ENCODE results near the gene SUPT7L.
"Not testable (repeated sequence)": the region's sequence is repeated elsewhere in the genome, so short reads cannot be mapped to it uniquely, and the experiment has no call there.

Gene SUPT7L

DNA sequence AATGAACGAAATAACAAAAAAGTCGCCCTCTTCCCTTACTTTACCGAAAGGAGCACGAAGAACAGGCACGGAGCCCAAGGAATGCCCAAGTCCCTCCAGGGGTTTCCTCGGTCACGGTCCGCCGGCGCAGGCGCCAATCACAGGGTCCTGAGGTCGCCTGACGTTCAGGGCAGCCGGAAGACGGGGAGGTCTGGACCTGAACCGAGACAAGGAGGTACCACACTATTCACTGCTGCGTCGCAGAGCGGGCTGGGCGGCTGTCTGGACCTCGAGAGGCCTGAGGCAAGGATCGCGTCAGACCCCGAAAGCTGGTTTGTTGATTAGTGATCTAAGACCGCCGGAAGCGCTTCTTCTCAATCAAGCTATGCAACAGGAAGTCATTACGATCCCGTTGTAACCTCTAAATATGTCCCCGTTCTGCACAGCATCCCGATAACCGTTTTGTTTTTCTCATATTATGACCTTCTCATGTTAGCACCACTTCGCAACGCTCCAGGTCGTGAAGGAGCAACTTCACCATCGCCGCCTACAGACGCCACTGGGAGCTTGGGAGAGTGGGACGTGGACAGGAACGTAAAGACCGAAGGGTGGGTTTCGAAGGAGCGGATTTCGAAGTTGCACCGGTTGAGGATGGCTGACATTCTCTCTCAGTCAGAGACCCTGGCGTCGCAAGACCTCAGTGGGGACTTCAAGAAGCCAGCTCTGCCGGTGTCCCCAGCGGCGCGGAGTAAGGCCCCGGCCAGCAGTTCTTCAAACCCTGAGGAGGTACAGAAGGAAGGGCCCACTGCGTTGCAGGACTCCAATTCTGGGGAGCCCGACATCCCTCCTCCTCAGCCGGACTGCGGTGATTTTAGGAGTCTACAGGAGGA is at the start of gene SUPT7L, which contains the start of gene SLC4A1AP:
Gene SUPT7L (minus strand): TSS at position 330 of the 869 bp plus-strand sequence. CDS start 1,422 bp downstream, outside the sequence.
Gene SLC4A1AP (plus strand): TSS at position 605 of the 869 bp plus-strand sequence. CDS start 26 bp downstream, at position 631.
- peak; percentile 70 for DNase-seq

GRCh38 chr2:27713201-27713600 is 49.8 kb upstream of the SUPT7L start:
- DNase-seq, result no peak

- DNase-seq, result no peak
Measured at GRCh38 chr2:27712522-27712921, 49.1 kb upstream of the SUPT7L start.

- DNase-seq, result no peak
Measured at GRCh38 chr2:27711804-27712203, 48.4 kb upstream of the SUPT7L start.

- no peak for DNase-seq
Measured at GRCh38 chr2:27710640-27711430, 47.4 kb upstream of the SUPT7L start.

GRCh38 chr2:27709960-27710575 is 46.7 kb upstream of the SUPT7L start:
- no peak for DNase-seq

DNA sequence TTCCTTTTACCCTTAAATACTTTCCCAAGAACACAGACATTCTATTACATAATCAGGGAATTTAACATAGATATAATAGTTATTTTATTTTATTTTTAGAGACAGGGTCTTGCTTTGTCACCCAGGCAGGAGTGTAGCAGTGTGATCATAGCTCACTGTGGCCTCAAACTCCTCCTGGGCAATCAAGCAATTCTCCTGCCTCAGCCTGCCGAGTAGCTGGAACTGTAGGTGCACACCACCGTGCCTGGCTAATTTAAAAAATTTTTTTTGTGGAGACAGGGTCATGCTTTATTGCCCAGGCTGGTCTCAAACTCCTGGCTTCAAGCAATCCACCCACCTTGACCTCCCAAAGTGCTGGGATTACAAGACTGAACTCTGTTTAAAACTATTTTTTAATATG is 45.9 kb upstream of the SUPT7L start:
- DNase-seq, result no peak

GRCh38 chr2:27708666-27709065 is 45.3 kb upstream of the SUPT7L start:
- no peak for DNase-seq

DNA sequence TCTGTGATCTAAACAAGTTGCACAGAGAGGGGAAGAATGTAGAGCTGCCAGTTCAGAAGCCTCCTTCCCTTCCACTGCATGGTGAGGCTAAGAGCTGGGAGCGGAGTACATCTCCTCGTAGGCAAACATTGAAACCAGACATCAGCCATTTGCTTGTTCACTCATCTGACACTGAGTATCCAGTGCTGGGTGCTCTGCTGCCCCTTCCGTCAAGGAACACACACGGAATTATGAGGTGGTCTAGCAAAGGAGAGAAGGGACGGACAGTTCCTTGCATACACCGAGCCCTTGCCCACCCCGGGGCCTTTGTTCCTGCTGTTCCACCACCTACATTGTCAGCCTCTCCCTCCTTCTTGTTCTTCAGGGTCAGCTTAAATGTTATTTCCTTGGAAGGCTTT is 44.8 kb upstream of the SUPT7L start:
- DNase-seq, result no peak

DNA sequence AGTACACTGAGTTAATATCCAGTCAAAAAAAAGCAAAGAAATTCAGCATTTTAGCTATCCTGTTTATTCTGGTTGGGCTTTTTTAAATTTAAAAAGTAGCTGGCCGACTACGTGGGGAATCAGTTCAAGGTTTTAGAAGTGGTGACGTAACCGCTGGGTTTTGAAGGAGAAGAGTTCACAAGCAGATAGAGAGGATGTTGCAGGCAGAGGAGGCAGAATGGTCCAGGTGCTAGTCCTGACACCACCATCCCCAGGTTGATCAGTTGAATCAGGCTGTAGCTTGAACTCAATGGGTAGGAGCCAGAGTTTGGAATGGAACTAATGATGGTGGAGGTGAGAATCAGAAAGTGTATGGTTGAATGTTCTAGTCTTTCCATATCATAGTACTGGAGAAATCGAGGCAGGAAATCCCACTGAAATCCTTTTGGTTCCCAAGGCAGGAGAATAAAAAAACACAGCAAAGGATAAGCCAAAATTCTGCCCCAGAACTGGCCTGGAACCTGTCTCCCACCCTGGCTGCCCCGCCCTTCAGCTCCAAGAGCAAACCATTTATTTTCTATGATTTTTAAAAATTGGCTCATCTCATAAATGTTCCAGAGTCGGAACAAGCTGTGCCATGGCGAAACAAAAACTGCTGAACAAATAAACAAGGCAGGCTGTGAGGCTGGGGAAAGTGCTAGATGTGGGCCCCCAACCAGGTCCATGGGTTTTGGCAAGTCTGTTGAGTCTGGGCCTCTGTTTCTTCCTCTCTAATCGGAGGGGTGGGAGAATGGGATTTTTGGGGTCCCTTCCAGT is 44.2 kb upstream of the SUPT7L start:
- no peak for DNase-seq

- no peak for DNase-seq
Measured at GRCh38 chr2:27705851-27706622, 42.6 kb upstream of the SUPT7L start.

GRCh38 chr2:27704342-27704876 is 41.0 kb upstream of the SUPT7L start:
- DNase-seq, result no peak

DNA sequence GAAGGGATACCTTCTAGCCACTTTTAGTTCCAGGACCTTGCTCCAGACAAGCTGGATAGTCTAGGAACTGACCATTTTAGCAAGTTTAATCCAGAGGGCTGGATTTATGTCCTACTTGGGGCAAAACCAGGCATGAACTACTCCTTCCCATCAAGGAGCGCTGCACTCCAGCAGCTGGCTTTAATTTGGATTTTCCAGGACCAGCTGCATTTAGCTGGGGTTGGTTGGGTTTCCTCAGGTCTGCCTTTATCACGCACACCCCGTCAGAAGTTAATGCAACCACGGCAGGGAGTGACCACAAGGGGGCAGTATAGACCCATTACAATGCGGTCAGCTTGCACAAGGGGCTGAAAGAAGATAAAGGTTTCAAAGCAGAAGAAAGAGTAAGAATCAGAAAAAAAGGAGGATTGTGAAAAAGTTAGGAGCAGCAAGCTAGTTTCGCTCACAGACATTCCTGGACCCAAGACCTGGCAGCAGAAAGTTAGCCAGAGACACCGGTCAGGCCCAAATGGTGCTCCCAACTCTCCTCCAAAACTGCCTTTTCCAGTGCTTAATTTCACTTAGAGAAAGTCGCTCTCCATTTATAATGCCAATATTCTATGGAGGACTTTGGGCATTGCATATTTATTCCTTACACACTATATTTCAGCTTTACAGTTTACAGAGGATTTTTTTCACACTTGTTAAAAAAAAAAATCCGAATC is 40.4 kb upstream of the SUPT7L start:
- peak; percentile 82 for DNase-seq

GRCh38 chr2:27702302-27702701 is 38.9 kb upstream of the SUPT7L start:
- DNase-seq, result no peak

GRCh38 chr2:27701676-27702075 is 38.3 kb upstream of the SUPT7L start:
- DNase-seq, result no peak

DNA sequence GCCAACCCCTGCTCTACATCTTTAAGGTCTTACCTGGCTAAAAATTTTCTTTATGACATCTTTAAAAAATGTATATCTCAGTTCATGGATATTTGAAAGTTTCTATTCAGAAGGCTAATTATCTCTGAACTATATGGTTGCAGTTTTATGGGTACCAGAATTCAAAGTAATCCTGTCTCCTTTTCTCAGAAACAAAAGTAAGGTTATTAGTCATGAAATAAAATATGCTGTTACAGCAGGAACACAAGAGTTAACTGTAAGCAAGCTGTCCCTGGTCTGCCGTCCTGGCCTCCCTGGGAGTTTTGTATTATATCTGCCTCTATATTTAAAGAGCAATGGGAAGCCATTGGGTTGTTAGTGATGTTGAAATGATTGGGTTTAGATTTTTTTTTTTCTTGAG is 34.2 kb upstream of the SUPT7L start:
- DNase-seq, result no peak

- no peak for DNase-seq
Measured at GRCh38 chr2:27690052-27690451, 26.6 kb upstream of the SUPT7L start.

GRCh38 chr2:27689424-27689823 is 26.0 kb upstream of the SUPT7L start:
- no peak for DNase-seq

DNA sequence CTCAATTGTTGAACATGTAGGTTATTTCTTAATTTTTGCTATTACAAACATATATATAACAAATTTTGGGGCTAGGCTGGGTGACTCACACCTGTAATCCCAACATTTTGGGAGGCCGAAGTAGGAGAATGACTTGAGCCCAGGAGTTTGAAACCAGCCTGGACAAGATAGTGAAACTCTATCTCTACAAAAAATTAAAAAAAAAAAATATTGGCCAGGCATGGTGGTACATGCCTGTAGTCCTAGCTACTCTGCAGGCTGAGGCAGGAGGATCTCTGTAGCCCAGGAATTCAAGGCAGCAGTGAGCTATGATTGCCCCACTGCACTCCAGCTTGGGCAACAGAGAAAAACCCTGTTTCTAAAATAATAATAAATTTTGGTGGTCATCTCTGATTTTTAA is 23.8 kb upstream of the SUPT7L start:
- DNase-seq, result no peak

DNA sequence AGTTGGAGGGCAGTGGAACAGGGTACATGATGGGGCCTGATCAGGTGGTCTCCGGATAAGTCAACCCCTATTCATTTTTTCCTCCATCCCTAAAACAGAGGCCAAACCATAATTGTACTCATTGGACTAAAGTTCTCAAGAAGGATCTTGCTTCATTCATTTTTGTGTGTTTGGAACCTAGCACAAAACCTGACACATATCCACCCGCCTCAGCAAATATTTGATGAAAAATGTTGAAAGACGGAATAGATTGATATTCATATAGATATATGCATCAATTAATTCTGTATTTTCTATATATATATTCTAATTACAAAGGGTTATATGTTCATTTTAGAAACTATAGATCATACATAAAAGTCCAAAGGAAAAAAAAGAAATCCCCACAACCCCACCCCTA is 22.2 kb upstream of the SUPT7L start:
- DNase-seq, result no peak

DNA sequence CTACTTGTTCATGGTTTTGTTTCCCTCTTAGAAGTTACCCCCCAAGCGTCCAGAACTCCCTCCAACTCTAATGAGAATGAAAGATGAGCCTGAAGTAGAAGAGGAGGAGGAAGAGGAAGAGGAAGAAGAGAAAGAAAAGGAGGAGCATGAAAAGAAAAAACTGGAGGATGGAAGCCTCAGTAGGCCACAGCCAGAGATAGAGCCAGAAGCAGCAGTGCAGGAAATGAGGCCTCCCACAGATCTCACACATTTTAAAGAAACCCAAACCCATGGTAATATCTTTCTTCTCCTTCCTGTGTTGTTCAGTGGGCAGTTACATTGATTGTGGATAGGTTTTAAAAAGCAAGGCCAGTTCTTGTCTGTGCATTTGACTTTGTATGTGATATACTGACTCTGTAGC is 21.6 kb upstream of the SUPT7L start:
- DNase-seq, result not testable (repeated sequence)
